Measurements from ENCODE around the gene LAMB4. TPM values are rescaled to one million over a fixed set of nuclear protein-coding genes. Genes with fewer than 3 reads are reported as not detected.
A peak's percentile ranks its signal among the peaks of the same experiment; 100 is the strongest.

Gene LAMB4
- total and polyA plus RNA-seq, 2 of the 8 experiments (the other 6 are each of a cell fraction or from before 2014, with no cell fraction given) = not detected

DNA sequence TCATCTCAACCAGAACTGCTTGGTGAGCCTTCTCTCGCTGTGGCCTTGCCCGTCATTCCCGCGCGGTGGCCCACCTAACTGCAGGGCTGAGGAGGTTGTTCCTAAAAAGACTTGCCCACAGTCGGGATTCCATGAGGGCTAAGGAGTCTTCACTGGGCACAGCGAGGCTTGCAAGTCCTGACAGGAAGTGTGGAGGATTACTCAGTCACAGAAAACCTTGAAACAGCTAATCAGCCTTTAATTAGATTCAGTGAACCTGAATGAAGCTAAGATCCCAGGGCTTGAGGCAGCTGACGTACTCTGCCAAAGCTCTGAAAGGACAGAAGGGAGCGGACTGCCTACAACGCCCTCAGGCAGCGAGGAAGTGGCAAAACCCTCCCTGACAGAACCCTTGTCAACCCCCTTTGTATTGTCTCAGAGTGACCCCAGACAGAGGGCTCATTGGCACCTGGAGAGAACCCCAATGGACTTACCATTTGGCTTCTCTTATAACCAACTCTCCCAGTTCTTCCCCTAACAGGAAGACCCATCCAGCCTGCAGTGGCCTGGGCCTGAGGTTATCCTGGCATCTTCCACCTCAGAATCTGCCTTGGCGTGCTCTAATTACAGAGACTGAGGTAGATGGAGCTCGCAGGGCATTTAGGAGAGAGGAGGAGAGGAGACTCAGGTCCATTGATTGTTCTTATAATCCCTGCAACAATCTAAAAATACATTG, 2.5 kb upstream of the LAMB4 start:
- H4K8ac ChIP-seq (ENCODE audit: extremely low read depth, insufficient read depth, low read length) = peak overlapping the region; percentile 17; the same call in 1 of the 2 replicates
- ChIA-PET CTCF (ENCODE audit: partially characterized antibody) (interaction anchor here (0.9 to 9.3 kb wide), 7 partner anchors 12 to 209 kb away, joined by 3 to 64 read pairs (median 5); no protein-coding TSS in a partner anchor), POLR2A (ENCODE audit: partially characterized antibody) (no interaction called here)
- no peak overlapping the region for H4K5ac ChIP-seq (ENCODE audit: insufficient read length, low read depth, low read length)
- H2BK12ac ChIP-seq (ENCODE audit: low read depth, low read length) = no peak overlapping the region
- no peak overlapping the region for H2BK20ac ChIP-seq (ENCODE audit: low read length)
- H3K4me1 ChIP-seq (replicated peaks in 1 of 4; ENCODE audit: control insufficient read depth in 3 of 4, insufficient read depth in 4 of 4, low read length in 3 of 4) = peaks cover 0 to 6% (median 1%) of the 10 kb centered on the region in 4 experiments; a peak in 1 of 7 replicates
- DNase-seq (ENCODE audit: low read depth in 1 of 2, low spot score in 2 of 2) = no peak
- H4K20me1 ChIP-seq (replicated peaks in 1 of 2; ENCODE audit: control insufficient read depth in 1 of 2, insufficient read depth in 2 of 2, low read length in 2 of 2) = no peaks in the 10 kb centered on the region
- H3K14ac ChIP-seq (ENCODE audit: insufficient read length) = no peak overlapping the region
- no peak overlapping the region for H3K56ac ChIP-seq (replicated peaks; ENCODE audit: insufficient read length, low read depth, low read length)
- no peaks in the 10 kb centered on the region for H3K36me3 ChIP-seq (ENCODE audit: control insufficient read depth in 2 of 4, insufficient read depth in 4 of 4, low read length in 3 of 4)
- H2BK120ac ChIP-seq (replicated peaks; ENCODE audit: low read depth, low read length) = no peak overlapping the region
- H3K9me3 ChIP-seq (ENCODE audit: insufficient read depth in 2 of 2, low read depth in 1 of 2, low read length in 1 of 2) = no peaks in the 10 kb centered on the region
- no peak overlapping the region for H2AK5ac ChIP-seq (ENCODE audit: low read depth, low read length)
- H4K91ac ChIP-seq (replicated peaks; ENCODE audit: insufficient read length, low read length) = no peak overlapping the region
- no peak overlapping the region for H2BK5ac ChIP-seq (ENCODE audit: low read depth, low read length)
- no peak overlapping the region for H3K9ac ChIP-seq (replicated peaks in 1 of 4; ENCODE audit: extremely low read depth in 1 of 4, low read depth in 3 of 4, low read length in 3 of 4)
- WGBS, 2 experiments (ENCODE audit: extremely low coverage in 1 of 2, insufficient coverage in 1 of 2, insufficient read length in 1 of 2, insufficient replicate concordance in 2 of 2, low coverage in 1 of 2, low lambda C conversion rate in 2 of 2, missing lambda C conversion rate in 1 of 2) = 91% methylated on average over 13 of the region's 13 CpGs; no CpG with 5 or more reads in 1 of the 2 experiments
- peak overlapping the region; percentile 27; the same call in 1 of the 2 replicates for H2AFZ ChIP-seq (ENCODE audit: low read length)
- no peak overlapping the region for H3K4ac ChIP-seq (replicated peaks; ENCODE audit: insufficient read length, low read depth, low read length)
- FAIRE-seq = no peak
- no peaks in the 10 kb centered on the region for H3K27me3 ChIP-seq (replicated peaks in 1 of 4; ENCODE audit: control insufficient read depth in 3 of 4, extremely low read depth in 1 of 4, insufficient read depth in 3 of 4, low read length in 3 of 4)
- no peak overlapping the region for H3K27ac ChIP-seq (ENCODE audit: low read depth, low read length)
- H3K4me2 ChIP-seq (ENCODE audit: insufficient read depth in 1 of 2, low read depth in 2 of 2, low read length in 2 of 2) = no peak overlapping the region
- H3K23me2 ChIP-seq (ENCODE audit: low read depth, low read length) = no peaks in the 10 kb centered on the region
- no peak overlapping the region for H2BK15ac ChIP-seq (ENCODE audit: low read length)
- no peak overlapping the region for H3K18ac ChIP-seq (ENCODE audit: extremely low read depth, low read length)
- H3K79me1 ChIP-seq (ENCODE audit: low read depth, low read length) = no peaks in the 10 kb centered on the region
- H3K79me2 ChIP-seq (ENCODE audit: control insufficient read depth in 1 of 2, insufficient read depth in 2 of 2, low read length in 2 of 2) = no peaks in the 10 kb centered on the region
- no peak for TF ChIP-seq POLR2AphosphoS5 (IDR thresholded peaks at IDR 0.05; ENCODE audit: low read depth, low read length)
- no peak overlapping the region for H3K4me3 ChIP-seq (ENCODE audit: extremely low read depth in 1 of 4, insufficient read depth in 2 of 4, low read depth in 3 of 4, low read length in 4 of 4)
- no peak overlapping the region for H3K23ac ChIP-seq (ENCODE audit: insufficient read length)

Data from H1 (cell line).